B cell (primary cell): ENCODE results near the gene ATP5PB. TPM values are rescaled to one million over a fixed set of nuclear protein-coding genes. Genes with fewer than 3 reads are reported as not detected.

ENCODE experiments used
- ATAC-seq: fragments of 200-7000 bp; cut with Tn5 transposase; one replicate; pipeline ENCODE4 v1.10.0; 2021; ENCODE audit warnings: low read depth, mild to moderate bottlenecking, moderate number of reproducible peaks, moderate library complexity
- CTCF ChIA-PET: fragments of 350-600 bp; sonication (Branson Sonifier 250); formaldehyde crosslinking; loops from one replicate; lab custom pipeline; 2021; ENCODE audit warnings: antibody characterized with exemption, inconsistent platforms; lab: Charles Lee
- POLR2A ChIA-PET: fragments of 350-600 bp; sonication (Branson Sonifier 250); formaldehyde crosslinking; loops from one replicate; lab custom pipeline; 2021; ENCODE audit warnings: antibody characterized with exemption; lab: Charles Lee
- DNase-seq: peaks from one replicate; pipeline ENCODE4 v3.0.0; 2013
- H2AFZ ChIP-seq: 2 replicates; pipeline ENCODE4 v1.6.1; 2012; ENCODE audit warnings: mild to moderate bottlenecking, low read depth, low read length; ENCODE audit not compliant: insufficient read depth, poor library complexity, severe bottlenecking
- H3K27ac ChIP-seq, 2 donors: 1 replicate in 1 of 2; 2 replicates in 1 of 2; pipeline ENCODE4 v1.5.1; 2012 to 2013; ENCODE audit warnings: low read length in 2 of 2, mild to moderate bottlenecking in 2 of 2, moderate library complexity in 1 of 2
- H3K27me3 ChIP-seq, 4 experiments: fragments of 200-600 bp in 1 of 4; sonication (generic) in 1 of 4; replicated peaks in 1 of 4; 1 replicate in 2 of 4; 2 replicates in 2 of 4; pipeline versions ENCODE4 v1.6.1 to v1.7.0; 2013 to 2016; ENCODE audit warnings: low read length in 3 of 4, mild to moderate bottlenecking in 2 of 4, mixed read lengths in 1 of 4, moderate library complexity in 1 of 4; ENCODE audit not compliant: insufficient read depth in 4 of 4, control insufficient read depth in 3 of 4; ENCODE audit errors: control extremely low read depth in 1 of 4
- H3K36me3 ChIP-seq, 2 experiments: replicated peaks in 1 of 2; 1 replicate in 1 of 2; 2 replicates in 1 of 2; pipeline versions ENCODE4 v1.6.1 to v1.7.1; 2013; ENCODE audit warnings: low read length in 1 of 2; ENCODE audit not compliant: insufficient read depth in 2 of 2, control insufficient read depth in 1 of 2; ENCODE audit errors: control extremely low read depth in 1 of 2, extremely low read depth in 1 of 2
- H3K4me1 ChIP-seq, 2 donors: fragments of 200-600 bp in 1 of 2; sonication (generic) in 1 of 2; 1 replicate in 1 of 2; 2 replicates in 1 of 2; pipeline versions ENCODE4 v1.5.1 to v1.6.1; 2013 to 2017; ENCODE audit warnings: low read length in 2 of 2; ENCODE audit not compliant: control insufficient read depth in 2 of 2, insufficient read depth in 2 of 2
- H3K4me2 ChIP-seq: replicated peaks from 2 replicates; pipeline ENCODE3; 2012; ENCODE audit warnings: mild to moderate bottlenecking, low read depth, low read length; ENCODE audit not compliant: poor library complexity, severe bottlenecking
- H3K4me3 ChIP-seq, 5 experiments: fragments of 200-600 bp in 1 of 5; sonication (generic) in 1 of 5; 1 replicate in 3 of 5; 2 replicates in 2 of 5; pipeline versions ENCODE4 v1.5.1 to v1.7.0; 2011 to 2016; ENCODE audit warnings: low read length in 4 of 5, mild to moderate bottlenecking in 4 of 5, low read depth in 2 of 5, control low read depth in 1 of 5, moderate library complexity in 1 of 5; ENCODE audit not compliant: insufficient read depth in 1 of 5; ENCODE audit errors: control extremely low read depth in 1 of 5, extremely low read depth in 1 of 5
- H3K79me2 ChIP-seq: fragments of 200-600 bp; sonication (generic); one replicate; pipeline ENCODE4 v1.6.0; 2016; ENCODE audit warnings: low read length; ENCODE audit not compliant: control insufficient read depth, insufficient read depth
- H3K9ac ChIP-seq: fragments of 200-600 bp; sonication (generic); 2 replicates; pipeline ENCODE4 v1.6.1; 2017; ENCODE audit warnings: mild to moderate bottlenecking, low read length, moderate library complexity
- H3K9me3 ChIP-seq, 3 donors: one replicate each; pipeline versions ENCODE4 v1.6.1 to v1.7.1; 2013; ENCODE audit warnings: low read length in 2 of 3; ENCODE audit not compliant: control insufficient read depth in 2 of 3, insufficient read depth in 1 of 3; ENCODE audit errors: control extremely low read depth in 1 of 3
- H4K20me1 ChIP-seq: 2 replicates; pipeline ENCODE4 v1.6.0; 2012; ENCODE audit warnings: mild to moderate bottlenecking, low read length; ENCODE audit not compliant: insufficient read depth, control insufficient read depth, poor library complexity, severe bottlenecking
- H3K27ac Mint-ChIP-seq: one replicate; pipeline ENCODE4 v1.8.0; 2021; ENCODE audit warnings: mixed read lengths
- H3K27me3 Mint-ChIP-seq: one replicate; pipeline ENCODE4 v1.8.0; 2021; ENCODE audit warnings: mixed read lengths
- H3K4me1 Mint-ChIP-seq: one replicate; pipeline ENCODE4 v1.8.0; 2021; ENCODE audit warnings: mixed read lengths
- H3K4me3 Mint-ChIP-seq: one replicate; pipeline ENCODE4 v1.8.0; 2021; ENCODE audit warnings: mixed read lengths
- H3K9me3 Mint-ChIP-seq: one replicate; pipeline ENCODE4 v1.8.0; 2022; ENCODE audit warnings: mixed read lengths; ENCODE audit not compliant: insufficient read depth
- CTCF ChIP-seq: fragments of 200-600 bp; IDR thresholded peaks from one replicate; pipeline ENCODE4 v1.8.0; 2022; ENCODE audit warnings: antibody characterized with exemption, mild to moderate bottlenecking
- EZH2 ChIP-seq: IDR thresholded peaks from 2 replicates; pipeline ENCODE4 v1.6.1; 2012; ENCODE audit warnings: borderline replicate concordance, low read depth, mild to moderate bottlenecking, moderate library complexity, low read length; ENCODE audit not compliant: insufficient read depth, poor library complexity, severe bottlenecking
- WGBS: methylation state at CpG from one replicate; pipeline ENCODE4 v1.1.5; 2013; ENCODE audit warnings: missing lambda C conversion rate; ENCODE audit not compliant: insufficient coverage; 5-methylcytosine and 5-hydroxymethylcytosine counted together
- intact Hi-C: fragments of 100-400 bp; cut with micrococcal nuclease; formaldehyde crosslinking; loops from one replicate; pipeline ENCODE4 v1.10.0; 2022
- polyA plus RNA-seq: library from polyadenylated mRNA; depleted of rRNA; stranded (reverse); fragments of >200 nt; gene quantifications from 2 replicates; pipeline ENCODE4 v1.2.3, GENCODE V29; 2012
- total RNA-seq, 2 donors: library from RNA; stranded (reverse); fragments of 120-200 nt in 1 of 2; gene quantifications; 1 replicate in 1 of 2; 2 replicates in 1 of 2; pipeline versions ENCODE4 v1.2.3 to v1.2.4, GENCODE V29; 2013 to 2022

The ATP5PB gene
- total and polyA plus RNA-seq, 2 donors (not counting 1 experiment from before 2014, with no cell fraction given) = 81.2 to 110 TPM

- Histone ChIP-seq H3K79me2 (peaks cover 13% of the 10 kb centered on the region), H3K27ac (no peak overlapping the region), H2AFZ (no peak overlapping the region), H3K9me3 (peaks cover 0 to 2% (median 0%) of the 10 kb centered on the region in 3 donors), H3K9ac (no peak overlapping the region), H4K20me1 (no peaks in the 10 kb centered on the region), H3K27me3 (no peaks in the 10 kb centered on the region), H3K4me2 (no peak overlapping the region), H3K4me3 (no peak overlapping the region), H3K36me3 (peaks cover 8 to 32% of the 10 kb centered on the region in 2 experiments), H3K4me1 (peaks cover 18 to 21% of the 10 kb centered on the region in 2 donors)
- intact Hi-C loops = no loop called here
- no peaks in the 10 kb centered on the region for H3K4me1 Mint-ChIP-seq
- H3K27ac Mint-ChIP-seq = no peak overlapping the region
- ChIA-PET POLR2A (interaction anchor here (0.7 kb wide), 1 partner anchor 17 kb away, joined by 3 read pairs; no protein-coding TSS in a partner anchor), CTCF (interaction anchor here (1.3 kb wide), 2 partner anchors 42 to 249 kb away, joined by 4 to 7 read pairs; no protein-coding TSS in a partner anchor)
- H3K9me3 Mint-ChIP-seq = no peaks in the 10 kb centered on the region
- no peak for DNase-seq
- no peak overlapping the region for H3K4me3 Mint-ChIP-seq
- no peak for ATAC-seq
- whole genome bisulfite sequencing = 100% methylated on average over 1 of the region's 2 CpGs
- no peaks in the 10 kb centered on the region for H3K27me3 Mint-ChIP-seq
- TF ChIP-seq CTCF (no peak), EZH2 (no peak)
Observed at GRCh38 chr1:111465754-111466153, 16.5 kb downstream of the ATP5PB start.

DNA sequence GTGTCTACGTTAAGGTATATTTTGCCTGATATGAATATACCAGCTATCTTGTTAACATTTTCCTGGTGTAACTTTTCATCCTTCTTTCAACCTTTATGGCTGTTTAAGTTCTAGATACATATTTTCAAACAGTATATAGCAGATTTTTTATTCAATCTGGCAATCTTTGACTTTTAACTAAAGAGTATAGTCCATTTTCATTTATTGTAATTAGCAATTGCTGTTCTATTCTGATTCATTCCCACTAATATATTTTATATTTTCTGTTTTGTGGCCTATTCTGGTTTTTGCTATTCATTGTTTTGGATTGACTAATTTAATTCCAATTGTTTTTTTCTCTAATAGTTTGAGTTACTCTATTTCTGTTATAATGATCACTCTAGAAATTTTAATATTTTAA, 17.2 kb downstream of the ATP5PB start:
- CTCF ChIA-PET = interaction anchor here (1.3 kb wide), 1 partner anchor 249 kb away, joined by 4 read pairs; no protein-coding TSS in a partner anchor
- Mint-ChIP-seq H3K4me3 (no peak overlapping the region), H3K27ac (no peak overlapping the region), H3K4me1 (no peaks in the 10 kb centered on the region), H3K9me3 (no peaks in the 10 kb centered on the region), H3K27me3 (no peaks in the 10 kb centered on the region)
- no peak overlapping the region for H3K9ac ChIP-seq
- TF ChIP-seq EZH2 (no peak), CTCF (no peak)
- peaks cover 16% of the 10 kb centered on the region for H3K79me2 ChIP-seq
- no peak for DNase-seq
- peaks cover 25 to 28% of the 10 kb centered on the region in 2 donors for H3K4me1 ChIP-seq
- peaks cover 5 to 28% of the 10 kb centered on the region in 2 experiments for H3K36me3 ChIP-seq
- no peaks in the 10 kb centered on the region for H3K27me3 ChIP-seq
- peaks cover 0 to 2% (median 0%) of the 10 kb centered on the region in 3 donors for H3K9me3 ChIP-seq
- H3K4me3 ChIP-seq = no peak overlapping the region
- no CpG with 5 or more reads among the region's 1 CpG for WGBS
- no peak overlapping the region for H3K4me2 ChIP-seq
- POLR2A ChIA-PET = no interaction called here
- no peak overlapping the region for H2AFZ ChIP-seq
- no peak overlapping the region for H3K27ac ChIP-seq
- ATAC-seq = no peak
- H4K20me1 ChIP-seq = no peaks in the 10 kb centered on the region
- intact Hi-C loops = no loop called here
